Measurements from ENCODE around the gene MTMR2. TPM values are rescaled to one million over a fixed set of nuclear protein-coding genes. Genes with fewer than 3 reads are reported as not detected.

Gene MTMR2
- total RNA-seq, 2 experiments from 2014 or later = 36.9 to 37.8 TPM

DNA sequence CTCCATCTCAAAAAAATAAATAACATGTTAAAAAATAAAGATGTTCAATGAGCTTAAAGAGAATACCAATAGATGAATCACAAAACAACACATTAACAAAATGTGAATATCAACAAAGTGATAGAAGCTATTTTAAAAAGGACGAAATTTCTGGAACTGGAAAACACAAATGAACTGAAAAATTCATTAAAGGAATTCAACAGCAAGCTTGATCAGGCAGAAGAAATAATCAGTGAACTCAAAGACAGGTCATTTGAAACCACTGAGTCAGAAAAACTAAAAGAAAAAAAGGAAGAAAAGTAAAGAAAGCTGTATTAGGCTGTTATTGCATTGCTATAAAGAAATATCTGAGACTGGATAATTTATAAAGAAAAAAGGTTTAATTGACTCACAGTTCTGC, 7.0 kb upstream of the MTMR2 start:
- H3K4me1 Mint-ChIP-seq (ENCODE audit: low read depth) = no peaks in the 10 kb centered on the region

DNA sequence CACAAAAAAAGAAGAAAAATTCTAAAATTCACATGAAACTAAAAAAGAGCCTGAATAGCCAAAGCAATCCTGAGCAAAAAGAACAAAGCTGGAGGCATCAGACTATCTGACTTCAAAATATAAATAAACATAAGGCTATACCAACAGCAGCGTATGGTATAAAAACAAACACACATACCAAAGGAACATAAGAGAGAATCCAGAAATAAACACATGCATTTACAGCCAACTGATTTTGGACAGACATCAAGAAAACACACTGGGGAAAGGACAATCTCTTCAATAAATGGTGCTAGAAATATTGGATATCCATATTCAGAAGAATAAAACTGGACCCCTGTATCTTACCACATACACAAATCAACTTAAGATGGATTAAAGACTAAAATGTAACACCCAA, 2.8 kb upstream of the MTMR2 start:
- Mint-ChIP-seq H3K4me3 (no peak overlapping the region), H3K27ac (no peak overlapping the region), H3K4me1 (ENCODE audit: low read depth) (peaks cover 25% of the 10 kb centered on the region), H3K27me3 (no peaks in the 10 kb centered on the region), H3K9me3 (peaks cover 9% of the 10 kb centered on the region), H3K36me3 (peaks cover 6% of the 10 kb centered on the region)
- ChIA-PET CTCF (no interaction called here), POLR2A (no interaction called here)
- DNase-seq = no peak
- intact Hi-C loops (cut with micrococcal nuclease) = loop anchor here (10.0 kb wide), 2 partner anchors 268 to 638 kb away; no protein-coding TSS in a partner anchor

More for the DNA sequence above, 7.0 kb upstream of the MTMR2 start:
- Mint-ChIP-seq H3K27me3 (no peaks in the 10 kb centered on the region), H3K27ac (no peak overlapping the region), H3K36me3 (peaks cover 6% of the 10 kb centered on the region), H3K9me3 (peaks cover 9% of the 10 kb centered on the region), H3K4me3 (no peak overlapping the region)
- intact Hi-C loops (cut with micrococcal nuclease) = no loop called here
- DNase-seq = no peak
- ChIA-PET CTCF (no interaction called here), POLR2A (no interaction called here)

DNA sequence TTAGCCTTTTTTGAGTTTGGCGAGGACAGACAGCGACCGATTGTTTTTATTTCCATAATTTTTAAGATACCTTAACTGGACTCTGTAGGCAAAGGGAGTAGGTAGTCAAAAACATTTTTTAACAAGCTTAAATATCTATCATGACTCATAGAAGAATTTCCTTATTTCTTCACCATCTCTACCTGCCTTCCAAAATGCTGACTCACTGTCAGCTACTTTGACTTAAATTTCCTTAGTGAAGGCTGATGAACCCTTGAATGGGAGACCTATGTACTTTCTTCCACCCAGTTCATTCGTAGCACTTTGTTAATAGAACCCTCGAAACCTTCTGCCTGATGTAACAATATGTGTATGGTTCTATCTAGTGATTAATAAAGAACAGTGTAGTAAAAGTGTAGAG, 1.1 kb upstream of the MTMR2 start:
- Mint-ChIP-seq H3K27me3 (no peaks in the 10 kb centered on the region), H3K4me3 (peak overlapping the region; percentile 31), H3K27ac (no peak overlapping the region), H3K9me3 (no peaks in the 10 kb centered on the region), H3K4me1 (ENCODE audit: low read depth) (peaks cover 30% of the 10 kb centered on the region), H3K36me3 (no peaks in the 10 kb centered on the region)
- CTCF ChIA-PET = no interaction called here
- POLR2A ChIA-PET = no interaction called here
- DNase-seq = no peak
- intact Hi-C loops (cut with micrococcal nuclease) = loop anchor here (2.0 to 10.0 kb wide), 3 partner anchors 270 to 640 kb away; partner anchors contain the start of gene JRKL

- intact Hi-C loops (cut with micrococcal nuclease) = loop anchor here (1.0 to 10.0 kb wide), 7 partner anchors 88 to 640 kb away; partner anchors contain the start of genes CEP57 and JRKL
- ChIA-PET CTCF (interaction anchor here (0.5 to 1.0 kb wide), 2 partner anchors 465 to 500 kb away, joined by 3 read pairs; partner anchors contain the start of genes CCDC82 and JRKL), POLR2A (interaction anchor here (0.8 kb wide), 1 partner anchor 135 kb away, joined by 3 read pairs; the partner anchor contains the start of gene FAM76B)
- Mint-ChIP-seq H3K9me3 (no peaks in the 10 kb centered on the region), H3K4me3 (peak overlapping the region; percentile 100), H3K36me3 (no peaks in the 10 kb centered on the region), H3K27me3 (no peaks in the 10 kb centered on the region), H3K27ac (peak overlapping the region; percentile 99), H3K4me1 (ENCODE audit: low read depth) (peaks cover 30% of the 10 kb centered on the region)
- DNase-seq = no peak
Measured at GRCh38 chr11:95924414-95924760, 480 bp upstream of the MTMR2 start.

GRCh38 chr11:95923439-95923727, 524 bp downstream of the MTMR2 start:
- DNase-seq = no peak
- Mint-ChIP-seq H3K27me3 (no peaks in the 10 kb centered on the region), H3K4me3 (peak overlapping the region; percentile 100), H3K27ac (peak overlapping the region; percentile 99), H3K4me1 (ENCODE audit: low read depth) (peaks cover 30% of the 10 kb centered on the region), H3K9me3 (no peaks in the 10 kb centered on the region), H3K36me3 (no peaks in the 10 kb centered on the region)
- ChIA-PET CTCF (interaction anchor here (1.0 to 1.4 kb wide), 2 partner anchors 87 to 466 kb away, joined by 3 to 6 read pairs; partner anchors contain the start of genes CCDC82 and JRKL), POLR2A (interaction anchor here (0.8 kb wide), 1 partner anchor 134 kb away, joined by 3 read pairs; the partner anchor contains the start of gene FAM76B)
- intact Hi-C loops (cut with micrococcal nuclease) = loop anchor here (5.0 to 10.0 kb wide), 5 partner anchors 89 to 641 kb away; partner anchors contain the start of gene CEP57

DNA sequence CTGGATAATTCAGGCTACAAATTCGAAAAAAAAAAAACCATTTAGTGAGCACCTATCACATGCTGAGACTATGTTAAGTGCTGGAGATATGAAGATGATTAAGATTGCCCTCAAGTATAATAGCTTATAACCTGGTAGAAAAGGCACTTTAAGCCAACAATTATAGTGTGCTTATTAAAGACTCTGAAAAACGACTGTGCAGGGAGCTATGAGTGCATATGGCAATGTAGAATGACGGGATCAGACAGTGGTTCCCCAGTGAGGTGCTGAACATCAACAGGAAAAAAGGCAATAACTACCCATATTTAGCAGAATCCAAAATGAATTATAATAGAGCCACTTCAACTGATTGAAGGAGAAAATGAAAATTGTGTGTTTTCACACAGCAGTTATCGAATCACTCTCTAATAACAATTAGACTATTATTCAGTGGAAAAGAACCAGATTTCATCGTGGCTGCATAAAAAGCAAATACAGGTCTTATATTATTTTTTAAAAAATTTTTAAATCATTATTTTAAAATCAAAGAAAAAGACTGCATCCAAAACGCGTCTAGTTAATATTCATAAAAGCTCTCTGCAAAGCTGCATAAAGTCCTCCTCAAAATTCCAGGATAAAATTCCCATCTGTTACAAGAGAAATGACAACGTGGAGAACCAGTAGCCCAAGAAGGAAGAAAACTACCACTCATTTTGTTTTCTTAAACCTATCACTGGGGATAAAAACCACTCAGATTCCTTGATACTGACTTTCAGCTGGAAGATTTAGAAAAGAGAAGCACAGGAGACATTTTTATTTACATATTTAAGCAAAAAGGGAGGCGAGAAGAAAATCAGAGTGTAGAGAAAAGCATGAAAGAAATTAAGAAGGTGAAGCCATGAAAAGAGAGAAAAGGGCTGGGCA, 1.1 kb downstream of the MTMR2 start:
- H3K36me3 Mint-ChIP-seq = no peaks in the 10 kb centered on the region
- H3K27ac Mint-ChIP-seq = peak overlapping the region; percentile 99
- DNase-seq = no peak
- no peaks in the 10 kb centered on the region for H3K27me3 Mint-ChIP-seq
- H3K4me3 Mint-ChIP-seq = peak overlapping the region; percentile 100
- H3K9me3 Mint-ChIP-seq = no peaks in the 10 kb centered on the region
- CTCF ChIA-PET = interaction anchor here (1.3 to 1.4 kb wide), 2 partner anchors 87 to 504 kb away, joined by 3 to 6 read pairs; no protein-coding TSS in a partner anchor
- POLR2A ChIA-PET = no interaction called here
- H3K4me1 Mint-ChIP-seq (ENCODE audit: low read depth) = peaks cover 30% of the 10 kb centered on the region
- intact Hi-C loops (cut with micrococcal nuclease) = loop anchor here (5.0 to 10.0 kb wide), 5 partner anchors 90 to 642 kb away; partner anchors contain the start of gene CEP57

- intact Hi-C loops (cut with micrococcal nuclease) = loop anchor here (5.0 to 10.0 kb wide), 5 partner anchors 90 to 643 kb away; partner anchors contain the start of gene CEP57
- Mint-ChIP-seq H3K36me3 (peaks cover 3% of the 10 kb centered on the region), H3K9me3 (no peaks in the 10 kb centered on the region), H3K27me3 (no peaks in the 10 kb centered on the region), H3K4me3 (peak overlapping the region; percentile 4), H3K4me1 (ENCODE audit: low read depth) (peaks cover 30% of the 10 kb centered on the region), H3K27ac (no peak overlapping the region)
- DNase-seq = no peak
- POLR2A ChIA-PET = no interaction called here
- CTCF ChIA-PET = interaction anchor here (1.3 to 1.4 kb wide), 2 partner anchors 86 to 504 kb away, joined by 3 to 6 read pairs; no protein-coding TSS in a partner anchor
Measured at GRCh38 chr11:95922099-95922498, 1.8 kb downstream of the MTMR2 start.

DNA sequence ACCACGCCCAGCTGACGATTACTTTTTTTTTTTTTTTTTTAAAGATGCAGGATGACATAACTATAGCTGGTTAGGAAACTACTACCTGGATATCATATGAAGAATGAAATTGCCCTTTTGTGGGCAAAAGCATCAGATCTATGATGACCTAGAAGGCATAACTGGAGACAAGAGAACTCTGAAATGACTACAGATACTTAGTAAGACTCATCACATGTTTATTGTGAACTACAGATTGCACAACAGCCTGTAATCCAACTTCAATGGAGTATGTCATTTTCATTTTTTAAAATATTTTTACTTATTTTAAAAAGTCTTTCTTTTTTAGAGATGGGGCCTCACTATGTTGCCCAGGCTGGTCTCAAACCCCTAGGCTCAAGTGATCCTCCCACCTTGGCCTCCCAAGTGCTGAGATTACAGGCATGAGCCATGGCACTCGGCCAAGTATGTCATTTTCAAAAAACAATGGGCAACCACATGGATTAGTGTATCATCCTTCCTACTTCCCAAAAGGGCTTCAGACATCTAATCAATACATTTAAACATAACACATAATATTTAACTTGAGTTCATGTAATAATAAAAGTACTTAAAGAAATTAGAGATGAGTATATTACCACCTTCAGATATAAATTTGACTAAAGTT, 3.3 kb downstream of the MTMR2 start:
- H3K36me3 Mint-ChIP-seq = peaks cover 3% of the 10 kb centered on the region
- ChIA-PET POLR2A (no interaction called here), CTCF (interaction anchor here (0.7 kb wide), 1 partner anchor 423 kb away, joined by 3 read pairs; the partner anchor contains the start of gene MAML2)
- DNase-seq = no peak
- intact Hi-C loops (cut with micrococcal nuclease) = loop anchor here (5.0 to 10.0 kb wide), 5 partner anchors 92 to 644 kb away; partner anchors contain the start of gene CEP57
- H3K9me3 Mint-ChIP-seq = no peaks in the 10 kb centered on the region
- no peaks in the 10 kb centered on the region for H3K27me3 Mint-ChIP-seq
- H3K27ac Mint-ChIP-seq = no peak overlapping the region
- peaks cover 36% of the 10 kb centered on the region for H3K4me1 Mint-ChIP-seq (ENCODE audit: low read depth)
- H3K4me3 Mint-ChIP-seq = no peak overlapping the region

DNA sequence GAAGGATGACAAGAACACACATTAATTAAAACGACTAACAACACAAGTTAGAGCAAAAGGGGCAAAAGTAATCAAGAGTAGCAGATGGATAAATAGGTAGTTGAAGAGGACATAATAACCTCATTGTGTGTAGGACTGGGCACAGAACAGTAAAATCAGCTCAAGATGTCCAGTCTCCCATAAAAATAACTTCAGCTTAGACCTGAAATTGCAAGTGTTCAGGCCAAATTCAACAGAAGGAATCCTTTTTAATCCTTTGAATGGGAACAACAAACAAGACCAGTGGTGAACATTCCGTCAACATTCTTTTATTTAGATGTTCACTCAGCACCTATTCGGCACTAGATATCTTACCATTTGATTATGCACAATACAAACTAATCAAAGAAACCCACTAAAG, 4.4 kb downstream of the MTMR2 start:
- Mint-ChIP-seq H3K36me3 (peaks cover 3% of the 10 kb centered on the region), H3K4me3 (no peak overlapping the region), H3K27ac (no peak overlapping the region), H3K9me3 (no peaks in the 10 kb centered on the region), H3K27me3 (no peaks in the 10 kb centered on the region), H3K4me1 (ENCODE audit: low read depth) (peaks cover 30% of the 10 kb centered on the region)
- intact Hi-C loops (cut with micrococcal nuclease) = no loop called here
- ChIA-PET CTCF (no interaction called here), POLR2A (no interaction called here)
- DNase-seq = no peak

DNA sequence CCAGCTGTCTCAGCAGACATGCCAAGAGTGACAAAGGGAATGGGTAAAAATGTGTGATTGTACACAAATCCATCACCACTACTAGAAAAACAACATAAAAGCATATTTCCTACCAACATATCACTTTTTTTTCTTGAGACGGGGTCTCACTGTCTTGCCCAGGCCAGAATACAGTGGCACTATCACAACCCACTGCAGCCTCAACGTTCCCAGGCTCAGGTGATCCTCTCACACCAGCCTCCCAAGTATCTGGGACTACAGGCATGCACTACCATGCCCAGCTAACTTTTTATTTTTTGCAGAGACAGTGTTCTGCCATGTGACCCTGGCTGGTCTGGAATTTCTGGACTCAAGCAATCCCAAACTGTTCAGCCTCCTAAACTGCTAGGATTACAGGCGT, 5.2 kb downstream of the MTMR2 start:
- Mint-ChIP-seq H3K4me3 (no peak overlapping the region), H3K27me3 (no peaks in the 10 kb centered on the region), H3K9me3 (no peaks in the 10 kb centered on the region), H3K36me3 (peaks cover 5% of the 10 kb centered on the region), H3K27ac (no peak overlapping the region), H3K4me1 (ENCODE audit: low read depth) (peaks cover 30% of the 10 kb centered on the region)
- no peak for DNase-seq
- POLR2A ChIA-PET = no interaction called here
- intact Hi-C loops (cut with micrococcal nuclease) = no loop called here
- CTCF ChIA-PET = interaction anchor here (0.5 to 0.8 kb wide), 2 partner anchors 62 to 91 kb away, joined by 3 to 4 read pairs; no protein-coding TSS in a partner anchor

DNA sequence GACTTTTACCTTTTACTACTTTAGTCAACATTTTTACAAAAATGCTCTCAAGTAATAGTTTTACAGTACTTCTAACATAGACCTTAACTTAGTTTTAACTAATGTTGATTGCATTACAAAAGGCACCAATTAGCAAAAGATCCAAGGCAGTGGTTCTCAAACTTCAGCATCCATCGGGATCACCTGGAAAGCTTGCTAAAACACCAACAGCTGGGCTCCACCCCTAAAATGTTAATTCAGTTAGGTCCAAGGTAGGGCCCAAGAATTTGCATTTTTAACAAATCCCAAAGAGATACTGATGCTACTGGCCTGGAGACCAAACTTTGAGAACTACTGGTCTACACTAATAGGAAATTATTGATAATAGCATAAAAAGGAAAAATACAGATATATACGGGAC, 5.9 kb downstream of the MTMR2 start:
- H3K27me3 Mint-ChIP-seq = no peaks in the 10 kb centered on the region
- ChIA-PET POLR2A (no interaction called here), CTCF (interaction anchor here (0.5 to 0.8 kb wide), 2 partner anchors 61 to 90 kb away, joined by 3 to 4 read pairs; no protein-coding TSS in a partner anchor)
- no peaks in the 10 kb centered on the region for H3K9me3 Mint-ChIP-seq
- H3K27ac Mint-ChIP-seq = no peak overlapping the region
- intact Hi-C loops (cut with micrococcal nuclease) = no loop called here
- peaks cover 34% of the 10 kb centered on the region for H3K4me1 Mint-ChIP-seq (ENCODE audit: low read depth)
- no peak overlapping the region for H3K4me3 Mint-ChIP-seq
- peaks cover 5% of the 10 kb centered on the region for H3K36me3 Mint-ChIP-seq
- DNase-seq = no peak
